Femur (tissue), 1 donor: ENCODE data around the gene SPIN2B.
A peak's percentile ranks its signal among the peaks of the same experiment; 100 is the strongest.
"Not testable (repeated sequence)": the region's sequence is repeated elsewhere in the genome, so short reads cannot be mapped to it uniquely, and the experiment has no call there.

Experiments
- DNase-seq: peaks from one replicate; pipeline ENCODE4 v3.0.0-alpha.2; 2017

SPIN2B gene

GRCh38 chrX:57121162-57121755 lies at the start of gene SPIN2B:
SPIN2B (minus strand) TSS chrX:57121548.
- DNase-seq, result peak; percentile 91

- peak; percentile 31 for DNase-seq
Measured at GRCh38 chrX:57156397-57157049, 35.2 kb upstream of the SPIN2B start.

GRCh38 chrX:57155171-57155570 lies 33.8 kb upstream of the SPIN2B start:
- no peak for DNase-seq

- DNase-seq, result not testable (repeated sequence)
Measured at GRCh38 chrX:57152222-57152621, 30.9 kb upstream of the SPIN2B start.

- no peak for DNase-seq
Measured at GRCh38 chrX:57138674-57139073, 17.3 kb upstream of the SPIN2B start.

GRCh38 chrX:57137501-57137900 lies 16.2 kb upstream of the SPIN2B start:
- peak; percentile 33 for DNase-seq

GRCh38 chrX:57137073-57137472 lies 15.7 kb upstream of the SPIN2B start, which contains the start of gene SPIN2A:
SPIN2A (minus strand) TSS chrX:57137397; CDS start chrX:57136597, 800 bp downstream.
- DNase-seq, result peak; percentile 29

- DNase-seq, result not testable (repeated sequence)
Measured at GRCh38 chrX:57136589-57136988, 15.2 kb upstream of the SPIN2B start.

- no peak for DNase-seq
Measured at GRCh38 chrX:57135287-57135686, 13.9 kb upstream of the SPIN2B start.

- no peak for DNase-seq
Measured at GRCh38 chrX:57134702-57135101, 13.4 kb upstream of the SPIN2B start.

- DNase-seq, result no peak
Measured at GRCh38 chrX:57133706-57134105, 12.4 kb upstream of the SPIN2B start.

GRCh38 chrX:57133284-57133683 lies 11.9 kb upstream of the SPIN2B start:
- not testable (repeated sequence) for DNase-seq

GRCh38 chrX:57132046-57132445 lies 10.7 kb upstream of the SPIN2B start:
- DNase-seq, result no peak

- no peak for DNase-seq
Measured at GRCh38 chrX:57121816-57122215, 468 bp upstream of the SPIN2B start.

GRCh38 chrX:57120619-57121161 lies 658 bp downstream of the SPIN2B start:
- not testable (repeated sequence) for DNase-seq

- DNase-seq, result no peak
Measured at GRCh38 chrX:57119416-57119815, 1.9 kb downstream of the SPIN2B start.

- DNase-seq, result not testable (repeated sequence)
Measured at GRCh38 chrX:57117566-57117965, 3.8 kb downstream of the SPIN2B start.

GRCh38 chrX:57104921-57105398 lies 16.4 kb downstream of the SPIN2B start:
- DNase-seq, result no peak

GRCh38 chrX:57104406-57104805 lies 16.9 kb downstream of the SPIN2B start:
- DNase-seq, result no peak

- DNase-seq, result no peak
Measured at GRCh38 chrX:57103489-57103888, 17.9 kb downstream of the SPIN2B start.

- DNase-seq, result not testable (repeated sequence)
Measured at GRCh38 chrX:57102918-57103317, 18.4 kb downstream of the SPIN2B start.

- DNase-seq, result no peak
Measured at GRCh38 chrX:57083143-57083542, 38.2 kb downstream of the SPIN2B start.

- no peak for DNase-seq
Measured at GRCh38 chrX:57074458-57074857, 46.9 kb downstream of the SPIN2B start.
